ENCODE data around the gene MAG. TPM values are rescaled to one million over a fixed set of nuclear protein-coding genes. Genes with fewer than 3 reads are reported as not detected.

Gene MAG
- total RNA-seq, 1 donor from 2014 or later: 0.04 TPM

DNA sequence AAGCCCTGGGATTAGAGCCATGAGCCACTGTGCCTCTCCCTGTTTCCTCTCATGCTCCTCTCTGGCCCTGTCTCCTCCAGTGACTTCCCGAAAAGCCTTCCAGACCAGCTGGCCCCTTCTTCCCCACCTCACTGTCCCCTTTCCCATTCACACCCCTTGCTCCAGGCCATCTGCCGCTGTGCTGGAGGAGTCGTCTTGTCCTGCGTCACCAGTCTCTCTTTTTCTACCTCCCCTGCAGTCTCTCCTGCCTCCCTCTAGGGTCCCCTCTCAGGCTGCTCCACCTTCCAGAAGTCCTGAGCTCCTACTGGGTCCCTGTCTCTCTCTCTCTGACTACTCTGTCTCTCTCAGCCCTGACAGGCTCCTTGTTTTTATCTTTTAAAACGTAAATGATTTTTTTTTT, 50.5 kb downstream of the MAG start:
- no peak for DNase-seq (ENCODE audit: low read depth)
- Histone ChIP-seq H3K27me3 (ENCODE audit: control insufficient read depth, insufficient read depth, low read length) (peaks cover 4% of the 10 kb centered on the region), H3K36me3 (ENCODE audit: control insufficient read depth, insufficient read depth, low read length) (no peaks in the 10 kb centered on the region), H3K4me3 (ENCODE audit: low read depth, low read length) (no peak overlapping the region)
- TF ChIP-seq, protein P1, sequence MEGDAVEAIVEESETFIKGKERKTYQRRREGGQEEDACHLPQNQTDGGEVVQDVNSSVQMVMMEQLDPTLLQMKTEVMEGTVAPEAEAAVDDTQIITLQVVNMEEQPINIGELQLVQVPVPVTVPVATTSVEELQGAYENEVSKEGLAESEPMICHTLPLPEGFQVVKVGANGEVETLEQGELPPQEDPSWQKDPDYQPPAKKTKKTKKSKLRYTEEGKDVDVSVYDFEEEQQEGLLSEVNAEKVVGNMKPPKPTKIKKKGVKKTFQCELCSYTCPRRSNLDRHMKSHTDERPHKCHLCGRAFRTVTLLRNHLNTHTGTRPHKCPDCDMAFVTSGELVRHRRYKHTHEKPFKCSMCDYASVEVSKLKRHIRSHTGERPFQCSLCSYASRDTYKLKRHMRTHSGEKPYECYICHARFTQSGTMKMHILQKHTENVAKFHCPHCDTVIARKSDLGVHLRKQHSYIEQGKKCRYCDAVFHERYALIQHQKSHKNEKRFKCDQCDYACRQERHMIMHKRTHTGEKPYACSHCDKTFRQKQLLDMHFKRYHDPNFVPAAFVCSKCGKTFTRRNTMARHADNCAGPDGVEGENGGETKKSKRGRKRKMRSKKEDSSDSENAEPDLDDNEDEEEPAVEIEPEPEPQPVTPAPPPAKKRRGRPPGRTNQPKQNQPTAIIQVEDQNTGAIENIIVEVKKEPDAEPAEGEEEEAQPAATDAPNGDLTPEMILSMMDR (IDR thresholded peaks at IDR 0.05; ENCODE audit: insufficient read depth, low read length, poor library complexity, severe bottlenecking): no peak

DNA sequence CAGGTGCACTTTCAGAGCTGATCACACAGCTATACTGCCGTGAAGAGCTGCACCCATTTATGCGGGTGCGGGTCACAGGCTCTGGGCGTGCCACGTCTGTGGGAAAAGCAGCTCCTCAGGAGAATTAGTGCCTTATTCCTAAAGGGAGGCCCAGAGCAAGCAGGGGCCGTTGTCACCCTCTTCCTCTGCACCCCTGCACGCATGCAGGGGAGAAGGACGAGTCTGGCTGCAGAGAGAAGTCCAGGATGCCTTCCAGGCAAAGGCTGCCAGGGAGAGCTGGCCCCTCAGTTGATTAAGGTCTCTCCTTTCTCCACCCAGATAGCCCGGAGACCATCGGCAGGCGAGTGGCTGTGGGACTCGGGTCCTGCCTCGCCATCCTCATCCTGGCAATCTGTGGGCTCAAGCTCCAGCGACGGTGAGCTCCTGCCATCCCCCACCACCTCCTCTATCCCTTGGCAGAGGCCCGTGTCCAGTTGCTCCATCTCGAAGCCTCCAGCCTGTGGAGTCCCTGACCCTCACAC, 52.6 kb downstream of the MAG start:
- H3K27me3 ChIP-seq (ENCODE audit: control insufficient read depth, insufficient read depth, low read length): peaks cover 4% of the 10 kb centered on the region
- no peak overlapping the region for H3K4me3 ChIP-seq (ENCODE audit: low read depth, low read length)
- TF ChIP-seq, protein P1 (IDR thresholded peaks at IDR 0.05; ENCODE audit: insufficient read depth, low read length, poor library complexity, severe bottlenecking): no peak

DNA sequence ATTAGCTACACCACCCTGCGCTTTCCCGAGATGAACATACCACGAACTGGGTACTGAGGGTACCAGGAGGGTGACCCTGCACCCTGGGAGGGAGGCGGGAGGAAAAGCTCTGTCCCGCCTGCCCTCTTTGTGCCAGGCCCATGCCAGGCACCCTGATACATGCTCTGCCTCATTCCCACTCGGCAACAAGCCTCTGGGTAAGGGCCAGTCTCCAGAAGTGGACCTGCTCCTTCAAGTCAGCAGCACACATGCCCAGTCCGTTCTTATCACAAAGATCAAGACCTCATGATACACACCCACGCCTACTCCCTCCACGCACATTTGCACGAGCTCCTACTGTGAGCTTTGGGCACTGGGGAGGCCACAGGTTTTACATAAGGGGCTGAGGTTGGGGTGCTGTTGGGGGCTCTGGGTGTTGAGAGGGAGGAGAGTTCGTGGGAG, 53.7 kb downstream of the MAG start:
- H3K36me3 ChIP-seq (ENCODE audit: control insufficient read depth, insufficient read depth, low read length): no peaks in the 10 kb centered on the region
- no peak overlapping the region for H3K4me3 ChIP-seq (ENCODE audit: low read depth, low read length)
- TF ChIP-seq, protein P1 (IDR thresholded peaks at IDR 0.05; ENCODE audit: insufficient read depth, low read length, poor library complexity, severe bottlenecking): no peak
- no peak for DNase-seq (ENCODE audit: low read depth)
- H3K27me3 ChIP-seq (ENCODE audit: control insufficient read depth, insufficient read depth, low read length): peaks cover 12% of the 10 kb centered on the region

More for the DNA sequence above, 52.6 kb downstream of the MAG start:
- no peak for DNase-seq (ENCODE audit: low read depth)
- no peaks in the 10 kb centered on the region for H3K36me3 ChIP-seq (ENCODE audit: control insufficient read depth, insufficient read depth, low read length)

DNA sequence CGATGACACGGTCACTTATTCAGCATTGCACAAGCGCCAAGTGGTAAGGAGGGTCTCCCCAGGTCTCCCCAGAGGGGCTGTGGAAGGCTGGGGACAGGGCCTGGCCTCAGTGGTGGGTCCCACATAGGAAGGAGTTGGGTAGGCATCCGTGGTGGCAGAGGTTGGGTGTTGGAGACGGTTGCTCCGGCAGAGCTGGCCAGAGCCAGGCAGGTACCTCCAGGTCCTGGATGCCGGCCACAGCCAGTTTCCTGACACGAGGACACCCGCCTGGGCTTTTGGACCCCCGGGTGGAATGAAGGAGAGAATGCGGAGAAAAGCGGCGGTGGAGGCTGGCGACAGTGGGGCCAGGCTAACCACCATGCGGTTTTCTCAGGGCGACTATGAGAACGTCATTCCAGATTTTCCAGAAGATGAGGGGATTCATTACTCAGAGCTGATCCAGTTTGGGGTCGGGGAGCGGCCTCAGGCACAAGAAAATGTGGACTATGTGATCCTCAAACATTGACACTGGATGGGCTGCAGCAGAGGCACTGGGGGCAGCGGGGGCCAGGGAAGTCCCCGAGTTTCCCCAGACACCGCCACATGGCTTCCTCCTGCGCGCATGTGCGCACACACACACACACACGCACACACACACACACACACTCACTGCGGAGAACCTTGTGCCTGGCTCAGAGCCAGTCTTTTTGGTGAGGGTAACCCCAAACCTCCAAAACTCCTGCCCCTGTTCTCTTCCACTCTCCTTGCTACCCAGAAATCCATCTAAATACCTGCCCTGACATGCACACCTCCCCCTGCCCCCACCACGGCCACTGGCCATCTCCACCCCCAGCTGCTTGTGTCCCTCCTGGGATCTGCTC, 54.5 kb downstream of the MAG start:
- Histone ChIP-seq H3K4me3 (ENCODE audit: low read depth, low read length) (no peak overlapping the region), H3K27me3 (ENCODE audit: control insufficient read depth, insufficient read depth, low read length) (peaks cover 18% of the 10 kb centered on the region), H3K36me3 (ENCODE audit: control insufficient read depth, insufficient read depth, low read length) (no peaks in the 10 kb centered on the region)
- no peak for DNase-seq (ENCODE audit: low read depth)
- TF ChIP-seq, protein P1 (IDR thresholded peaks at IDR 0.05; ENCODE audit: insufficient read depth, low read length, poor library complexity, severe bottlenecking): no peak

DNA sequence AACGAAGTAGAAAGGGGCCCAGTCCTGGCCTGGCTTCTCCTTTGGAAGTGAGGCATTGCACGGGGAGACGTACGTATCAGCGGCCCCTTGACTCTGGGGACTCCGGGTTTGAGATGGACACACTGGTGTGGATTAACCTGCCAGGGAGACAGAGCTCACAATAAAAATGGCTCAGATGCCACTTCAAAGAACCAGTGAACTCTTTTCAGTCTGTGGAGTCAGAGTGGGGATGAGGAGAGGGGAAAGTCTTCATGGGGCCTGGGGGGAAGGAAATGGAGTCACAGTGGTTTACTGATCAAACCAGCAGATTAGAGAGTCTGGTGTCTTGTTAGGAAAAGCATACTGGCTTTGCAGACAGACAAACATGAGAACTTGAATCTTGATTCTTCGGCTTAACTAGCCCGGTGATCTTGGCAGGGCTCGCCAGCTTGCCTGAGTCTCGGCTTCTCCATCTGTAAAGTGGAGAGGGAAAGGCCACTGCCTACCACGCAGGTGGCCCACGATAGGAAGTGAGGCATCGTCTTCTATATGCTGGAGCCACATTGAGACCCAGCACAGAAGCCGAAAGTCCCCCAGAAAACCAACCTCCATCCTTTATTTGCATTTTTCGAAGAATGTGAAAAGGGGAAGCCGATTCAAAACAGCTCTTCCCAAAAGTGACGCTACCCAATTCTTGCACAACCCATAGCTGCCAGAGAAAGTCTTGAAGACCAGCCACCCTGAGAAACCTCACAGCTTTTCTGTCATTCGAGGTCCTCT, 55.4 kb downstream of the MAG start, which contains the start of gene FFAR1:
FFAR1 (plus strand) TSS at position 732 of the 759 bp plus-strand sequence. CDS start 3,650 bp downstream, outside the sequence.
- DNase-seq (ENCODE audit: low read depth): no peak
- no peak within 1 kb of the TSS for H3K4me3 ChIP-seq (ENCODE audit: low read depth, low read length)
- TF ChIP-seq, protein P1 (IDR thresholded peaks at IDR 0.05; ENCODE audit: insufficient read depth, low read length, poor library complexity, severe bottlenecking): no peak
- H3K27me3 ChIP-seq (ENCODE audit: control insufficient read depth, insufficient read depth, low read length): peaks cover 17% of the 10 kb centered on the region
- no peaks in the 10 kb centered on the region for H3K36me3 ChIP-seq (ENCODE audit: control insufficient read depth, insufficient read depth, low read length)

Data from kidney epithelial cell (primary cell).